Retinal pigment epithelial cell (primary cell): Measurements from ENCODE around the gene SCGB3A2.

Experiments used
- DNase-seq: peaks from one replicate; pipeline ENCODE4 v3.0.0-alpha.2; 2010; ENCODE audit warnings: low read depth
- H3K4me3 ChIP-seq: 2 replicates; pipeline ENCODE4 v1.5.1; 2011; ENCODE audit warnings: mild to moderate bottlenecking, low read length, control low read depth, moderate library complexity
- CTCF ChIP-seq: conservative IDR thresholded peaks from 2 replicates; pipeline ENCODE4 v1.5.1; 2011; ENCODE audit warnings: low read depth, low read length, control low read depth, inconsistent platforms

Gene SCGB3A2

GRCh38 chr5:147854894-147855773 lies 23.4 kb upstream of the SCGB3A2 start:
- no peak for TF ChIP-seq CTCF
- no peak for DNase-seq

GRCh38 chr5:147855774-147856069 lies 22.8 kb upstream of the SCGB3A2 start:
- DNase-seq = no peak
- TF ChIP-seq CTCF = no peak
- H3K4me3 ChIP-seq = no peak overlapping the region

More at GRCh38 chr5:147854894-147855773, 23.4 kb upstream of the SCGB3A2 start:
- H3K4me3 ChIP-seq = no peak overlapping the region

- no peak overlapping the region for H3K4me3 ChIP-seq
- no peak for DNase-seq
Measured at GRCh38 chr5:147856801-147857200, 21.7 kb upstream of the SCGB3A2 start.

GRCh38 chr5:147857302-147858129 lies 21.0 kb upstream of the SCGB3A2 start:
- TF ChIP-seq CTCF = peak; percentile 83
- peak; percentile 27 for DNase-seq
- no peak overlapping the region for H3K4me3 ChIP-seq

More at GRCh38 chr5:147856801-147857200, 21.7 kb upstream of the SCGB3A2 start:
- no peak for TF ChIP-seq CTCF

GRCh38 chr5:147858565-147858964 lies 19.9 kb upstream of the SCGB3A2 start:
- no peak overlapping the region for H3K4me3 ChIP-seq
- TF ChIP-seq CTCF = no peak
- DNase-seq = no peak

- no peak for TF ChIP-seq CTCF
- H3K4me3 ChIP-seq = no peak overlapping the region
- DNase-seq = no peak
Measured at GRCh38 chr5:147859962-147860640, 18.4 kb upstream of the SCGB3A2 start.
